Muscle layer of duodenum (tissue), 2 donors: ENCODE results near the gene TSGA10.
A peak's percentile ranks its signal among the peaks of the same experiment; 100 is the strongest.

Experiments used
- H3K27ac ChIP-seq: one replicate; pipeline ENCODE4 v1.7.0; 2013; ENCODE audit warnings: mild to moderate bottlenecking, low read length
- H3K27me3 ChIP-seq: one replicate; pipeline ENCODE4 v1.7.0; 2013; ENCODE audit warnings: low read depth, mild to moderate bottlenecking, control low read depth, low read length
- H3K36me3 ChIP-seq, 2 donors: one replicate each; pipeline ENCODE4 v1.7.0; 2013; ENCODE audit warnings: low read length in 2 of 2, control low read depth in 1 of 2, mild to moderate bottlenecking in 1 of 2; ENCODE audit not compliant: insufficient read depth in 2 of 2, control insufficient read depth in 1 of 2
- H3K4me1 ChIP-seq, 2 donors: one replicate each; pipeline ENCODE4 v1.7.0; 2013; ENCODE audit warnings: low read length in 2 of 2, mild to moderate bottlenecking in 2 of 2, control low read depth in 1 of 2, moderate library complexity in 1 of 2; ENCODE audit not compliant: insufficient read depth in 2 of 2, control insufficient read depth in 1 of 2
- H3K4me3 ChIP-seq, 2 donors: one replicate each; pipeline ENCODE4 v1.7.0; 2013; ENCODE audit warnings: low read length in 2 of 2, low read depth in 1 of 2, mild to moderate bottlenecking in 1 of 2
- H3K9me3 ChIP-seq, 2 donors: one replicate each; pipeline ENCODE4 v1.7.0; 2013; ENCODE audit warnings: low read length in 2 of 2, control low read depth in 1 of 2, mild to moderate bottlenecking in 1 of 2; ENCODE audit not compliant: control insufficient read depth in 1 of 2
- donor health status: healthy.

Gene TSGA10

DNA sequence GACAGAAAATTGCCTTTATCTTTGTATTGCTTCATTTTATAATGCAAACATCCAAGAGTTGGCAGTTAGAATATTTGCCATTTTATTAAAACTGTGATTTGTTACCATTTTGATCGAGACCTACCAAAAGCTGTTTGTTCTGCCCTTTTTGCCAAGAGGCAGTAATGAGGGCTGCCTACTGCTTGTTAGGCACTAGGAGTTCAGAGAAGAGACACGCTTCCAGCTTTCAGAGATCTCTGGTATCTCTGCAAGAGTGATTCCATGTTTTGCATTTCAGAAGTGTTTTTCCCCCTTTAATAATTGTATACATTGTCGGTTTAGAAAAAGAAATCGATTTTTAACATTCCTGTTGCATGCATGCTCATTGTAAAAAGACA, 26.9 kb upstream of the TSGA10 start:
- Histone ChIP-seq H3K4me3 (peak overlapping the region; percentile 92 to 98), H3K9me3 (no peaks in the 10 kb centered on the region), H3K27me3 (no peaks in the 10 kb centered on the region), H3K4me1 (peaks cover 11 to 52% of the 10 kb centered on the region in 2 donors), H3K27ac (peak overlapping the region; percentile 85), H3K36me3 (no peaks in the 10 kb centered on the region)

DNA sequence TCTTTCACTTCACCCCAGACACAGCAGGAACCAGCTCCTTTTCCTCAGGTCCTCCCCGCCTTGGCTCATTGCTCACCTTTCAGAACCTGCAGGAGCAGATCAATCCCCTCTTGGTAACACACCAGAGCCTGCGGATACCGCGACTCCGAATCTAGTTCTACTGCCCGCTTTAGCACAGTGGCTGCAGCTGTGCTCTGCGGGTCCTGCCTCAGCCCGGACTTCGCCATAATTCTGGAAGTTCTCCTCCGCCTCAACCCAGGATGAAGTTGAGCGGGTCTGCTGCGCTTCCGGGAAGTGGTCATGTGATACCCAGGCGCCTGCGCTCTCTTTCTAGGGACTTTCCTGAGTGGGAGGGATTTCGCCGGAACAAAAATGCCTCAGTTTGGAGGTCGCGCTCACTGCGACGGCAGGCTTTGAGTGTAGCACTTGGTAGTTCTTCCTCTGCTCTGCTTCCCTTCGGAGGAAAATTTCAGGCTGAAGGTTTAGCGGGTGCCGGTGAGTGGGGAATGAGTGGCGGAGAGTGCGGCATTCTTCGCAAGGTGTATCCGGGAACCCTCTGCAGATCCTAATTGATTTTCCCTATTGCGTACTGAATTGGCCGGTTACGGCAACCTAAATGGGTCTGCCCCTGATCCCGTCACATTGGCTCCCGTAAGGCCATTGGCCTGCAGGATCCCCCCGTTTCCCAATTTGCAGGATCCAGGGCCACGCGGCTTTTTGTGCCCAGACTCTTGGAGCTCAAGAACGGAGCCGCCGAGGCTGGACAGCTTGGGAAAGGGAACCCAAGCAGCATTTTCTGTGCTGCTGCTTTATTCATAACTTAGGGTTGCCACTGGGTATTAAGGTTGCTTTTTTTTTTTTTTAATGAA, 26.2 kb upstream of the TSGA10 start, which contains the start of the genes MITD1 and MRPL30:
TSS of gene MITD1 (minus strand) at position 304 of the 869 bp plus-strand sequence. CDS start at position 227, 77 bp downstream.
TSS of gene MRPL30 (plus strand) at position 430 of the 869 bp plus-strand sequence. CDS start 5,020 bp downstream, outside the sequence.
- Histone ChIP-seq H3K9me3 (no peaks in the 10 kb centered on the region), H3K36me3 (no peaks in the 10 kb centered on the region), H3K27me3 (no peaks in the 10 kb centered on the region), H3K4me3 (peak within 1 kb of the TSS; percentile 92 to 98), H3K27ac (peak within 1 kb of the TSS; percentile 85), H3K4me1 (peaks cover 11 to 52% of the 10 kb centered on the region in 2 donors)

DNA sequence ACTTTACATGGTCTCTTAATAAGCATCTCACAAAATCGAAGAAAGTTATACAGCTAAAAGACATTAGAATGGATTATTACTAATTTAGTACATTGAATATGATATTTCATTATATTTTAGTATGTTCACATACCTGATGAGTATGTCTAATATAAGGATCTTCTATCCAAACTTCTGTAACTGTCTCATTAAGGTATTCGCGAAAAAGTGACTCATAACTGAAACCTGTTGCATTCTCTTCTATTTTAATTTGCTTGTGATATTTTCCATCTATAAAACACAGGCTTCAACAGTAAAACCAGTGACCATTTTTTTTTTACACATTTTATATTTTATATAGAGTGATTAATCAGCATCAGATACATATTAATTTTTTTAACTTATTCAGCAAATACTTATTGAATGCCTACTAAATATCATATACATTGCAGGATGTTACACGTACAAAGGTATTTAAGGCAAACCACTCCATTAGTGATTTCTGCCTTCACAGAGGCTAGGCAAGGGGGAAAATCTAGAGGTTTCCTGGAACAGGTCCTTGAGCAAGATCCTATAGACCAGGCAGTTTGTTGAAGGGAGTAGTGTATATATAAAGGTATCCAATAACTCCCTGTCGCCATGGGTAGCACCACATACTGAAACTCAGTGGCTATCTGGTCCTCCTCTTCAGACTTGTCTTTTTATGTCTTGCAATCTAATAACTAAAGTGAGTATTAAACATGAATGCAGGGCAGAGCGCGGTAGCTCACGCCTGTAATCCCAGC, 16.8 kb upstream of the TSGA10 start:
- H3K9me3 ChIP-seq, result no peaks in the 10 kb centered on the region
- no peaks in the 10 kb centered on the region for H3K4me1 ChIP-seq
- no peak overlapping the region for H3K27ac ChIP-seq
- H3K27me3 ChIP-seq, result no peaks in the 10 kb centered on the region
- H3K4me3 ChIP-seq, result no peak overlapping the region
- peaks cover 39 to 41% of the 10 kb centered on the region in 2 donors for H3K36me3 ChIP-seq

DNA sequence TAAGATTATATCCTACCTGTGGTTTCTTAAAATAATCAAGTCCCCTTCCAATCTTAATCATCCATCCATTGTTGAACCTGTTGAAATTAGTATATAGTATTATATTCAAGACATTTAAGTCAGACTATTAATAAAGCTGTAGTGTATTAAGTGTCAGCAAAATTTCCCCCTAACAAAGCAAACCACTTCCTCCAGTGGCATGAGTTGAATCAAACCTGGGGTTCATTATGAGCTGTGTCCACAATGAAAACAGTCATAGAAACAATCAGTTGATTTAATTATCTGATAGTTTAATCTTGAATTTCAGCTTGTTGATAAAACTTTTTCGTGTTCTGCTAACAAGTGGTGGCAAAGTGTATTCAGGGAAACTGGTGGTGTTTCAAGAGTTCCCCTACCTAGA, 14.8 kb upstream of the TSGA10 start:
- no peak overlapping the region for H3K27ac ChIP-seq
- peaks cover 47 to 49% of the 10 kb centered on the region in 2 donors for H3K36me3 ChIP-seq
- no peaks in the 10 kb centered on the region for H3K4me1 ChIP-seq
- H3K4me3 ChIP-seq, result no peak overlapping the region
- H3K27me3 ChIP-seq, result no peaks in the 10 kb centered on the region
- H3K9me3 ChIP-seq, result no peaks in the 10 kb centered on the region

DNA sequence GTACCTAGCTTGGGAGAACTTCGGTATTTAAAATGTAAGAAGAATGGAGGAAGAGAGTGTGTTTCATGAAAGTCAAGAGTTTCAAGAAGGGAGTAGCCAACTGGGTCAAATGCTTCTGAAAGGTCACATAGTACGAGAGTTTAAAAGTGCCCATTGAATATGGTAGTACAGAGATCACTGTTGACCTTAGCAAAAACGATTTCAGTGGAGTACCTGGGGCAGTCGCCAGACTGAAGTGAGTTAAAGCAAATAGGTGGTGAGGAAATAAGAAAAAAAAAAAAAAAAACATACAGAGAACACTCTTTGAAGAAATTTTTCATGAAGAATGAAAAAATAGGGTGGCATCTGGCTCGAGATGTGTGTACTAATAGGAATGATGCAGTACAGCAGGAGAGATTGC, 11.5 kb upstream of the TSGA10 start:
- Histone ChIP-seq H3K4me1 (no peaks in the 10 kb centered on the region), H3K27me3 (no peaks in the 10 kb centered on the region), H3K27ac (no peak overlapping the region), H3K9me3 (no peaks in the 10 kb centered on the region), H3K4me3 (no peak overlapping the region), H3K36me3 (peaks cover 39 to 40% of the 10 kb centered on the region in 2 donors)

DNA sequence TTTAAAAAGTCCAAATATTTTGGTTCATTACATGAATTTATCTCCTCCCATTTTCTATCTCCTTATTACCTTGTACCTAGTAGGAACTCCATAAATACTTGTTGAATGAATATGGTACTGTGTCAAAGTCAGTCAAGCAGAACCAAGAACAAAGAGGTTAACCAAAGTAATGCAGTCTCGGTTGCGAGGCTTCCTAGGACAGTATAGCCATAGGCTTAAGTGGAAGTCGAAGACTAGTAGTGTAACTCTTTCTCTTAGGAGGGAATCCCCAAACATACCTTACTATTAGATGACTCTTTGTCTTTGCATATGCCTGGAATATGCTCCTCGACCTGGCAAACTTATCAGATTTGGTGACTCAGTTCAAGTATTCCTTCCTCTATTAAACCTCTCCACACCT, 4.9 kb upstream of the TSGA10 start:
- Histone ChIP-seq H3K36me3 (peaks cover 13 to 25% of the 10 kb centered on the region in 2 donors), H3K9me3 (no peaks in the 10 kb centered on the region), H3K4me3 (no peak overlapping the region), H3K27ac (no peak overlapping the region), H3K27me3 (no peaks in the 10 kb centered on the region), H3K4me1 (peaks cover 0 to 5% of the 10 kb centered on the region in 2 donors)

DNA sequence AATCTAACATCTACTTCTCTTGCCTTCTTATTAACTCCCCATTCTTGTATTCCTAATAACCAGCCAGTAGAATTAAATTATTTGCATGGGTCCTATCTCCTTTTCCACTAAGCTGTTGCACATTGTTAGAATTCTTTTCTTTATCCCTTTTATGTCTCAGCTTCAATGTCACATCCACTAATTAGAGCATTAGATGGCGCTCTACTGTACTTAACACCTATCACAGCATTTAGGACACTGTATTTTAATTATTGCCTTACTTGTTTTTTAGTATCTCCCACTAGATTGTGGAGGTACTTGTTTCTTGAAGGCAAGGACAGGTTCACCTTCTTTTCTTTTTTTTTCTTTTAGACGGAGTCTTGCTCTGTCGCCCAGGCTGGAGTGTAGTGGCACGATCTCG, 3.9 kb upstream of the TSGA10 start:
- Histone ChIP-seq H3K27me3 (no peaks in the 10 kb centered on the region), H3K4me1 (peaks cover 7 to 11% of the 10 kb centered on the region in 2 donors), H3K36me3 (peaks cover 13 to 24% of the 10 kb centered on the region in 2 donors), H3K4me3 (no peak overlapping the region), H3K27ac (no peak overlapping the region), H3K9me3 (no peaks in the 10 kb centered on the region)

DNA sequence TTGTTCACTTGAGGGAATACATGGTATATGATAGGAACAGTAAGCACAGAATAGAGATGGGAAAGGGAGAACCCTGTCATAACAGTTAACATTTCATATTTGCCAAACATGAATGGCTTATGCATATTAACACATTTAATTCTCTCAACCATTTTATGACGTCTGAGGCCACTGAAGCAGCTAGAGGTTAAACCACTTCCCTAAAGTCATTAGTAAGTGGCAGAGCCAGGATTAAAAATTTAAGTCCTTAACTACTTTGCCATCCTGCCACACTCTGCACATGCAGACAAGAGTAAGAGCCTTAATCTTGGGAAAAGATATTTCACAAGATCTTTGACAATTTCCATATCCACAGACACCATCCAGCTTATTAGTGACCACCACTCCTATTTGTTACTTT, 2.1 kb upstream of the TSGA10 start:
- Histone ChIP-seq H3K9me3 (no peaks in the 10 kb centered on the region), H3K36me3 (peaks cover 5 to 18% of the 10 kb centered on the region in 2 donors), H3K27ac (no peak overlapping the region), H3K27me3 (no peaks in the 10 kb centered on the region), H3K4me3 (no peak overlapping the region), H3K4me1 (peaks cover 7 to 11% of the 10 kb centered on the region in 2 donors)

DNA sequence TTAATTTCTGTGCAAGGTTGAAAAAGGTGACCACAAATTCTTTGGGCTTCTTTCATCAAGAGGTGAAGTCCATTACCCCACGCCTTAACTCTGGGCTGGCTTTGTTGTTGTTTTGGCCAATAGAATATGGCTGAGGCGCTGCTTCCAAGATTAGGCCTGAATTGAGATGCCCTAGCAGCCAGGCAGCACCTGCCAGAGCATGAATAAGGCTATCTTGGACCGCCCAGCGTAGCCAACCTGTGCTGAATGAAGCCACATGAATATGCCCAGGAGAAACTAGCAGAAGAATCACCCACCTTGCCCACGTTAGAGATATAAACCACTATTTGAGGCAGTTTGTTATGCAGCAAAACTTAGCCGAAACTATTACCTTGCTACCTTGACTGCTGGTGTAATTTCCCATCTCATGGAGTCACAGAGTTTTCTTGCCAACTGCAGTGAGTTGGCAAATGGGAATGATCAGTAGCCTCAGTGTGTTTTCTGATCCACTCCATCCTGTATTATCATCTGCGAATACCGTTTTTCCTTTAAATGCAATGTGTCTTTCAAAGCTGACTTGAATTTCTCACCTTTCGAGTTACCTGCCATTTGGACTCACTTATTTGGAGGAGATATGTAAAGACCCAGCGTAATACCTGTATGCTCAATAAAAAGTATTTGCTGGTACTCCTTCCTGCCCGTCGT, 679 bp downstream of the TSGA10 start:
- peaks cover 0 to 11% of the 10 kb centered on the region in 2 donors for H3K36me3 ChIP-seq
- no peaks in the 10 kb centered on the region for H3K27me3 ChIP-seq
- H3K9me3 ChIP-seq, result no peaks in the 10 kb centered on the region
- peak overlapping the region; percentile 76 to 87 for H3K4me3 ChIP-seq
- peaks cover 7 to 11% of the 10 kb centered on the region in 2 donors for H3K4me1 ChIP-seq
- peak overlapping the region; percentile 90 for H3K27ac ChIP-seq

DNA sequence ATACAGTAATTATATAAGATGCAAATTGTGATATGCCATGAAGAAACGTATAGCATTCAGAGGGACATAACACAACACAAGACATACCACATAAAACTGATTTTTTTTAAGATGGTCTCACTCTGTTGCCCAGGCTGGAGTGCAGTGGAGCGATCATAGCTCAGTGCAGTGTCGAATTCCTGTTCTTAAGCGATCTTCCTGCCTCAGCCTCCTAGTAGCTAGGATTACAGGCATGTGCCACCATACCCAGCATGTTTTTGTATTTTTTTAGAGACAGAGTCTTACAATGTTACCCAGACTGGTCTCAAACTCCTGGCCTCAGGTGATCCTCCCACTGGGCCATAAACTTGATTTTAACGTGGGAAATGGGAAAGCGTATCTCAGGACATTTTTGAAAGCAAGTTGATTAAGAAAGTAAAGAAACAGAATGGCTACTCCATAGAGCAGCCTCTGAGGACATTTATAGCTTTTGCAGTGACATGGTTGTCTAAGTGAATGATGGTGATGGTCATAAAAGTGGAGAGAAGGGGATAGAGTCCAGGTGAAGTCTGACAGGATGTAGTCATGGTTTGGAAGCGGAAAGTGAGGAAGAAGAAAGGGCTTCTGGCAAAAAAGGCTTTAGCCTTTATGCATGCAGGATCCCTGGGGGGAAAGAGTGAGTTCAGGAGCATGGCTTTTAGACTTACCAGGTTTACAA, 2.4 kb downstream of the TSGA10 start:
- Histone ChIP-seq H3K27ac (no peak overlapping the region), H3K4me3 (no peak overlapping the region), H3K9me3 (no peaks in the 10 kb centered on the region), H3K27me3 (no peaks in the 10 kb centered on the region), H3K36me3 (peaks cover 0 to 6% of the 10 kb centered on the region in 2 donors), H3K4me1 (peaks cover 7 to 11% of the 10 kb centered on the region in 2 donors)
